Small intestine (tissue), 7 donors: ENCODE results near the gene SLC39A9. TPM values are rescaled to one million over a fixed set of nuclear protein-coding genes. Genes with fewer than 3 reads are reported as not detected.

Experiments
- DNase-seq, 2 donors: peaks; one replicate each; pipeline versions ENCODE4 v3.0.0 to v3.0.0-alpha.2; 2013
- FAIRE-seq: peaks from 2 replicates; lab custom pipeline; 2012; peaks lifted over from hg19 to GRCh38; lab: Jason Lieb, UNC
- H3K27ac ChIP-seq, 3 donors: one replicate each; pipeline ENCODE4 v1.5.1; 2013; ENCODE audit warnings: low read length in 2 of 3, mild to moderate bottlenecking in 2 of 3, control low read depth in 1 of 3, inconsistent platforms in 1 of 3, low read depth in 1 of 3, moderate library complexity in 1 of 3
- H3K27me3 ChIP-seq, 3 donors: one replicate each; pipeline ENCODE4 v1.6.1; 2013; ENCODE audit warnings: low read length in 3 of 3, inconsistent platforms in 1 of 3; ENCODE audit not compliant: control insufficient read depth in 3 of 3, insufficient read depth in 3 of 3
- H3K36me3 ChIP-seq, 3 donors: one replicate each; pipeline ENCODE4 v1.6.1; 2013; ENCODE audit warnings: low read length in 3 of 3, inconsistent platforms in 1 of 3, low read depth in 1 of 3, mild to moderate bottlenecking in 1 of 3, moderate library complexity in 1 of 3; ENCODE audit not compliant: control insufficient read depth in 3 of 3, insufficient read depth in 2 of 3
- H3K4me1 ChIP-seq, 3 donors: one replicate each; pipeline ENCODE4 v1.6.1; 2013; ENCODE audit warnings: low read length in 2 of 3, inconsistent platforms in 1 of 3, low read depth in 1 of 3, mild to moderate bottlenecking in 1 of 3, moderate library complexity in 1 of 3; ENCODE audit not compliant: control insufficient read depth in 3 of 3, insufficient read depth in 2 of 3
- H3K4me3 ChIP-seq, 3 donors: one replicate each; pipeline ENCODE4 v1.5.1; 2013; ENCODE audit warnings: low read length in 3 of 3, control low read depth in 1 of 3, inconsistent platforms in 1 of 3, low read depth in 1 of 3, mild to moderate bottlenecking in 1 of 3, moderate library complexity in 1 of 3
- H3K9me3 ChIP-seq, 2 donors: one replicate each; pipeline ENCODE4 v1.6.1; 2013; ENCODE audit warnings: low read depth in 1 of 2, low read length in 1 of 2; ENCODE audit not compliant: control insufficient read depth in 2 of 2, insufficient read depth in 1 of 2
- WGBS, 3 donors: extraction: QIAGEN DNeasy Blood & Tissue Kit; methylation state at CpG; one replicate each; pipeline ENCODE4 v1.1.7; 2013; 5-methylcytosine and 5-hydroxymethylcytosine counted together
- polyA plus RNA-seq, 4 donors: library from polyadenylated mRNA; stranded (reverse) in 3 of 4; unstranded in 1 of 4; fragments of 200-250 nt in 3 of 4; fragments of 120-200 nt in 1 of 4; gene quantifications; one replicate each; pipeline versions ENCODE4 v1.2.1 to v1.2.3, GENCODE V29; 2013
- donor health status: healthy with polysubstance abuse.
- donor health status: control.
- donor health status: control.
- donor health status: Bipolar disorder and iron deficiency.
- donor health status: healthy.

Gene SLC39A9
- polyA plus RNA-seq, 4 donors: 25.1 to 73.4 (median 31.6) TPM

GRCh38 chr14:69363055-69363454, 35.4 kb upstream of the SLC39A9 start:
- peaks cover 0 to 6% (median 0%) of the 10 kb centered on the region in 3 donors for H3K27me3 ChIP-seq
- FAIRE-seq: no peak
- 52 to 70% (median 54%) methylated on average over 9 of the region's 9 CpGs for WGBS, 3 donors

GRCh38 chr14:69363964-69364363, 34.5 kb upstream of the SLC39A9 start:
- Histone ChIP-seq H3K36me3 (no peaks in the 10 kb centered on the region), H3K4me3 (no peak overlapping the region), H3K27me3 (peaks cover 0 to 6% (median 0%) of the 10 kb centered on the region in 3 donors), H3K4me1 (no peaks in the 10 kb centered on the region), H3K9me3 (no peaks in the 10 kb centered on the region), H3K27ac (no peak overlapping the region)
- DNase-seq (no peak), FAIRE-seq (no peak)
- WGBS, 3 donors: 83 to 87% (median 86%) methylated on average over 4 of the region's 4 CpGs

More at GRCh38 chr14:69363055-69363454, 35.4 kb upstream of the SLC39A9 start:
- no peaks in the 10 kb centered on the region for H3K9me3 ChIP-seq
- H3K4me1 ChIP-seq: no peaks in the 10 kb centered on the region
- no peaks in the 10 kb centered on the region for H3K36me3 ChIP-seq
- DNase-seq: peak in 1 of 2 donors; percentile 29
- H3K27ac ChIP-seq: no peak overlapping the region
- no peak overlapping the region for H3K4me3 ChIP-seq

DNA sequence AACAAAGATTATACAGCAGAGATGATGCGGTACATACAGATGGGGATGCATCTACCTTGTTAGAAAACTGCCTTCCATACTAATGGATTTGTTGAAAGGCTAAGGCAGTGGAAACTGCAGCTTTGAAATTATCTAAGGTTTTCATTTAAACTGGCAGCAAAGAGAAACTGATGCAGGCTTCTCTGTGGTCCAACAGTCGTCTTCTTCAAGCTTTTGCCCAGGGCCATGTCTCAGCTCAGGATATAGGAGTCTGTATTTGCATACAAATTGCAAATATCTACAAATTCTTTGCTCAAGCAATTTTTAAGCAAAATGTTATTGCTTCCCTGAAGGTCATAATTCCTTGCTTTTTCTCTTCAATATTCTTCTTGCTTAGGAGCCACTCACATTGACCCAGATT, 34.1 kb upstream of the SLC39A9 start:
- H3K27ac ChIP-seq: no peak overlapping the region
- no peak for FAIRE-seq
- H3K36me3 ChIP-seq: no peaks in the 10 kb centered on the region
- DNase-seq: no peak
- H3K4me1 ChIP-seq: no peaks in the 10 kb centered on the region
- peaks cover 0 to 6% (median 0%) of the 10 kb centered on the region in 3 donors for H3K27me3 ChIP-seq
- 88 to 93% (median 92%) methylated on average over 2 of the region's 2 CpGs for WGBS, 3 donors
- no peak overlapping the region for H3K4me3 ChIP-seq
- H3K9me3 ChIP-seq: no peaks in the 10 kb centered on the region

DNA sequence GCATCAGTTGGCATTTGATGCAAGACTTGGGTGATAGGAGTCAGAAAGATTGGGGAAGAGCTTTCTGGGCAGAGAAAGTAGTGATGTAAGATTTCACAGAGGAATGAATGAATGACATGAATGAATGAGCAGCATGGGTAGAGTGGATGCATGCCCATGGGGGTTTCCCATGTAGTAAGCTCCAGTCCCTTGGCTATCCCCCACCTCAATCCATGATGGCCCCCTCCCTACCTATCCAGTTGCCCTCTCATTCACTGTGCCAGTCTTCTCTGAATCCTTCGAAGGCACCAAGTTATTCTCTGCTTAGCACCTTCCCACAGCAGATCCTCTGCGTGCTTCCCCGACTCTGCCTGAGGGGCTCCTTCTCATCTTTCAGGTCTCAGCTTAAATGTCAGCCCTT, 32.4 kb upstream of the SLC39A9 start:
- 18 to 59% (median 23%) methylated on average over 3 of the region's 3 CpGs for whole genome bisulfite sequencing, 3 donors
- no peak overlapping the region for H3K4me3 ChIP-seq
- DNase-seq: no peak
- H3K27ac ChIP-seq: no peak overlapping the region
- no peaks in the 10 kb centered on the region for H3K4me1 ChIP-seq
- peaks cover 0 to 6% (median 0%) of the 10 kb centered on the region in 3 donors for H3K27me3 ChIP-seq
- H3K9me3 ChIP-seq: no peaks in the 10 kb centered on the region
- no peak for FAIRE-seq
- no peaks in the 10 kb centered on the region for H3K36me3 ChIP-seq

GRCh38 chr14:69366761-69367160, 31.7 kb upstream of the SLC39A9 start:
- Histone ChIP-seq H3K4me1 (no peaks in the 10 kb centered on the region), H3K27me3 (peaks cover 0 to 6% (median 0%) of the 10 kb centered on the region in 3 donors), H3K9me3 (no peaks in the 10 kb centered on the region), H3K36me3 (no peaks in the 10 kb centered on the region), H3K4me3 (no peak overlapping the region), H3K27ac (no peak overlapping the region)
- no peak for FAIRE-seq
- DNase-seq: no peak
- WGBS, 3 donors: 80 to 90% (median 81%) methylated on average over 4 of the region's 4 CpGs

GRCh38 chr14:69368381-69368780, 30.1 kb upstream of the SLC39A9 start:
- Histone ChIP-seq H3K4me3 (no peak overlapping the region), H3K36me3 (no peaks in the 10 kb centered on the region), H3K9me3 (no peaks in the 10 kb centered on the region), H3K4me1 (no peaks in the 10 kb centered on the region), H3K27ac (no peak overlapping the region), H3K27me3 (no peaks in the 10 kb centered on the region)
- DNase-seq (no peak), FAIRE-seq (no peak)
- whole genome bisulfite sequencing, 3 donors: 74 to 94% (median 87%) methylated on average over 1 of the region's 1 CpG

DNA sequence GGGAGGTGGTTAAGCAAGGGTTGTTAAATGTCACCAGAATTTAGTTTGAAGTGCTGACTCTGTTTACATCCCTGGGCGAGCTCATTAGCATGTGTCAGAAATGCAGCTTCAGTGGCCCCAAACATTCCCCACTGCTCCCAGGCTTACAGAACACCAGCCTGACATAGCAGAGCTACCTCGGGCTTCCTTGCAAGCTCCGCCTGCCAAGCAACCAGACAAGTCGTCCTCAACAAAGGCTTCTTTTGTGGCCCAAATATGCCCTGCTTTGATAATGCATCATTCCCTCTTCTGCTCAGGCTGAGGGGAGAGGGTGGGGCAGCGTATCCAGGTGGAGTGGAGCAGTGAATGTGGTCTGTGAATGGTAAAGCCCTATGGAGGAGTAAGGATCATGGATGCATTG, 28.4 kb upstream of the SLC39A9 start:
- no peak overlapping the region for H3K4me3 ChIP-seq
- WGBS, 3 donors: 62 to 67% (median 66%) methylated on average over 5 of the region's 5 CpGs
- H3K27ac ChIP-seq: no peak overlapping the region
- H3K9me3 ChIP-seq: no peaks in the 10 kb centered on the region
- H3K36me3 ChIP-seq: no peaks in the 10 kb centered on the region
- no peaks in the 10 kb centered on the region for H3K4me1 ChIP-seq
- DNase-seq: no peak
- H3K27me3 ChIP-seq: no peaks in the 10 kb centered on the region
- FAIRE-seq: no peak

- Histone ChIP-seq H3K27ac (no peak overlapping the region), H3K4me1 (no peaks in the 10 kb centered on the region), H3K4me3 (no peak overlapping the region), H3K27me3 (no peaks in the 10 kb centered on the region), H3K36me3 (peaks cover 2 to 6% (median 6%) of the 10 kb centered on the region in 3 donors), H3K9me3 (peaks cover 0 to 7% of the 10 kb centered on the region in 2 donors)
- DNase-seq: no peak
- no peak for FAIRE-seq
- WGBS, 3 donors: 96% methylated on average over 3 of the region's 3 CpGs
These were observed 26.3 kb upstream of the SLC39A9 start for GRCh38 chr14:69372146-69372545.

DNA sequence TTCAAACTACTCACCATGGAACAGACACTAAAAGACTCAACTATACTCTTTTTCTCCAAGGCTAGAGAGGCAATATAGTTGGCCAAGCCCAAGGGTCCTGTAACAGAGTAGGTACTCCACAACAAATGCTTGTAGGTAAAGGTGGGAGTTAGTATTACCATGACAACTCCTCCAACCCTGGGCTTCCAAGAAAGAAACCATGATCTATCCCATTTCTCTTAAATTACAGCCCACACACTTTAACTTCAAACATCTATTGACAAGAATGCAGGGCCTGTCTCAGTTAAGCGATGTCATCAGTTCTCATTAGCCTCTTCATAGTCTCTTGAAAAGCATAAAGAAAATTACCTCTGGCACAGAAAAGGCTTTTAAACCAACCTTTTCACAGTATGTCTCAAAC, 25.4 kb upstream of the SLC39A9 start:
- Histone ChIP-seq H3K4me1 (no peaks in the 10 kb centered on the region), H3K9me3 (peaks cover 0 to 7% of the 10 kb centered on the region in 2 donors), H3K27ac (no peak overlapping the region), H3K4me3 (no peak overlapping the region), H3K27me3 (no peaks in the 10 kb centered on the region), H3K36me3 (peaks cover 2 to 9% (median 6%) of the 10 kb centered on the region in 3 donors)
- WGBS, 3 donors: 52 to 88% (median 56%) methylated on average over 1 of the region's 1 CpG
- no peak for DNase-seq
- no peak for FAIRE-seq
